Brain microvascular endothelial cell (primary cell): ENCODE measurements around the gene DHRS1.

Source experiments
- DNase-seq: peaks from one replicate; pipeline ENCODE4 v3.0.0-alpha.2; 2020
- H3K27ac ChIP-seq: fragments of 250-450 bp; sonication (Bioruptor Pico); 2 replicates; pipeline ENCODE4 v1.5.1; 2020; ENCODE audit warnings: mild to moderate bottlenecking, moderate library complexity
- H3K27me3 ChIP-seq: fragments of 250-450 bp; sonication (Bioruptor Pico); replicated peaks from 2 replicates; pipeline ENCODE4 v1.5.1; 2020; ENCODE audit warnings: mild to moderate bottlenecking
- H3K36me3 ChIP-seq: fragments of 250-450 bp; sonication (Bioruptor Pico); replicated peaks from 2 replicates; pipeline ENCODE4 v1.5.1; 2020; ENCODE audit warnings: mild to moderate bottlenecking
- H3K4me3 ChIP-seq: 2 replicates; pipeline ENCODE4 v1.5.1; 2011; ENCODE audit warnings: low read depth, mild to moderate bottlenecking, control low read depth, low read length, moderate library complexity
- CTCF ChIP-seq: IDR thresholded peaks from 2 replicates; pipeline ENCODE4 v1.5.1; 2011; ENCODE audit warnings: low read depth, mild to moderate bottlenecking, moderate library complexity, low read length, control low read depth, inconsistent platforms; ENCODE audit errors: missing control alignments
- in situ Hi-C: cut with HindIII; loops from 2 replicates; pipeline ENCODE4 v1.10.0; 2017; ENCODE audit warnings: low sequenced_read_pairs, low pct_ligation_motif_present

DHRS1 gene

GRCh38 chr14:24279301-24280186, 20.0 kb downstream of the DHRS1 start:
- Histone ChIP-seq H3K27ac (no peak overlapping the region), H3K27me3 (no peaks in the 10 kb centered on the region), H3K36me3 (no peaks in the 10 kb centered on the region), H3K4me3 (no peak overlapping the region)
- no peak for DNase-seq
- peak; percentile 24 for TF ChIP-seq CTCF
- in situ Hi-C loops: no loop called here

- no peak for DNase-seq
- no peak overlapping the region for H3K27ac ChIP-seq
- H3K27me3 ChIP-seq: no peaks in the 10 kb centered on the region
- no peaks in the 10 kb centered on the region for H3K36me3 ChIP-seq
- in situ Hi-C loops: no loop called here
- no peak for TF ChIP-seq CTCF
- no peak overlapping the region for H3K4me3 ChIP-seq
Observed at GRCh38 chr14:24278424-24278823, 21.2 kb downstream of the DHRS1 start.

- Histone ChIP-seq H3K36me3 (no peaks in the 10 kb centered on the region), H3K27me3 (no peaks in the 10 kb centered on the region), H3K27ac (no peak overlapping the region), H3K4me3 (no peak overlapping the region)
- no peak for TF ChIP-seq CTCF
- in situ Hi-C loops: no loop called here
- DNase-seq: no peak
Observed at GRCh38 chr14:24277606-24278321, 21.8 kb downstream of the DHRS1 start.

- Histone ChIP-seq H3K27me3 (no peaks in the 10 kb centered on the region), H3K36me3 (no peaks in the 10 kb centered on the region), H3K4me3 (no peak overlapping the region), H3K27ac (no peak overlapping the region)
- DNase-seq: no peak
- no peak for TF ChIP-seq CTCF
- in situ Hi-C loops: no loop called here
Observed at GRCh38 chr14:24277071-24277470, 22.5 kb downstream of the DHRS1 start.

GRCh38 chr14:24274101-24274543, 25.5 kb downstream of the DHRS1 start:
- DNase-seq: no peak
- in situ Hi-C loops: no loop called here
- Histone ChIP-seq H3K36me3 (no peaks in the 10 kb centered on the region), H3K27me3 (no peaks in the 10 kb centered on the region), H3K4me3 (no peak overlapping the region), H3K27ac (no peak overlapping the region)
- no peak for TF ChIP-seq CTCF
